GM12874 (cell line): ENCODE measurements around the gene ATP6V1B1.

Experiments
- CTCF ChIP-seq: IDR thresholded peaks from 2 replicates; pipeline ENCODE4 v1.5.1; 2011; ENCODE audit warnings: low read depth, mild to moderate bottlenecking, control low read depth, low read length, moderate library complexity; ENCODE audit not compliant: insufficient read depth

The ATP6V1B1 gene

GRCh38 chr2:71001592-71001927 is 65.9 kb downstream of the ATP6V1B1 start:
- no peak for TF ChIP-seq CTCF

DNA sequence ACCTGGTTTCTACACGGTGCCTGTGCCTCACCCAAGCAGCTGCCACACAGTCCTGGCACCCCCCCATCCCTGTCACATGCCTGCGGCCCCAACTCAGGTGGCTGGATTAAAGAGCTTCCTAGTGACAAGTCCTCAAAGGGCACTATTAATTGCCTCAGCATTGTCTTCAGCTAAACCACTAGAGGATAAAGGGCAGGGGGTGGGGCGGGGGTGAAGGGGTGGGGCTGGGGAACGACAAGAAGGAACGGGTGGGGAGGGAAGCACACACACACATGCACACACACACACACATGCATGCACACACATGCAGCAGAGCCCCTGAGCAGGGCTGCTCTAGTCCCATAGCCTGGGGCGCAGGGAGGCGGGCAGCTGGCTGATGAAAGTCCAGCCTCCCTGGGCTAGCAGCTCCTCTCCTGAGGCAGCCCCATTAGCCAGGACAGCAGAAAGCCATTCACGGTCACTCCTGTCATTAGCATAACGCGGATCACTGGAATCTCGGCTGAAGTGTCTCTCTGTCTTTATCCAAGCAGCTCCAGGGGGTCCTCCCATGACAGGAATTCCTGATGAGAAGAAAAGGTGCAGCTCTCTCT is 66.4 kb downstream of the ATP6V1B1 start:
- no peak for TF ChIP-seq CTCF

- no peak for TF ChIP-seq CTCF
Observed at GRCh38 chr2:71003396-71003795, 67.7 kb downstream of the ATP6V1B1 start.

DNA sequence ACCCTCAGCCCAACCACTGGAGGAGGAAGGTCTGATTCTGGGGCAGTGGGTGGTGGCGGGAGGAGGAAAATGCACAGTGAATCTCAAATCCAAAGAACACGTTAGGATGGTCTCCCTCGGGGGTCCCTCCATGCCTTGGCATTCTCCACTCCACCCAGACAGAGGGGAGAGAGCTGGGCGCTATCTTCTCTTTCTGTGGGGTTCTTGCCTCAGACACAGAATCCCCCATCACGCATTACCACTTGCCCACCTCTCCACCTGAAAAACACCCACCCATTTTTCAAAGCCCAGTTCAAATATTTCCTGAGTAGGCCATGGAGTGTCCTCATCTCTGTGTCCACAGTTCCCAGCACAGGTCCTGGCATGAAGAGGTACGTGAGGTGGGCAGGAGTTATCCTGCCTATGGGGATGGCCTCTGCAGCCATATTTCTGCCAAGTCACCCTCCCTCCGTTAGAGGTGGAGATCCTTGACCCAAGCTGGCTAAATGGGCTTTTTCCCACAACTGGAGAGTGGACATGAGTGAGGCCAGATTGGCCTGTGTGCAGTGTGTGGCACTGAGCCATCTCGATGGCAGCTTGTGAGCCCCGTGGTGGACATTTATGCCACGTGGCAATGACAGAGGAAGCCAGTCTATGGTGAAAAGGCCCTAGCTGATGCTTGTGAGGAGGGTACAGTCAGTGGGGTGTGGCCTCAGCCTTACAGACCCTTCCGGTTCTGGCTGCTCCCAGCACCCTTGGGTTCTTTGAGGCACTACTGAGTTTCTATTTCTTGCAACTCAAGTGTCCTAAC is 68.5 kb downstream of the ATP6V1B1 start:
- TF ChIP-seq CTCF: no peak

- TF ChIP-seq CTCF: no peak
Observed at GRCh38 chr2:71004857-71005256, 69.2 kb downstream of the ATP6V1B1 start.

DNA sequence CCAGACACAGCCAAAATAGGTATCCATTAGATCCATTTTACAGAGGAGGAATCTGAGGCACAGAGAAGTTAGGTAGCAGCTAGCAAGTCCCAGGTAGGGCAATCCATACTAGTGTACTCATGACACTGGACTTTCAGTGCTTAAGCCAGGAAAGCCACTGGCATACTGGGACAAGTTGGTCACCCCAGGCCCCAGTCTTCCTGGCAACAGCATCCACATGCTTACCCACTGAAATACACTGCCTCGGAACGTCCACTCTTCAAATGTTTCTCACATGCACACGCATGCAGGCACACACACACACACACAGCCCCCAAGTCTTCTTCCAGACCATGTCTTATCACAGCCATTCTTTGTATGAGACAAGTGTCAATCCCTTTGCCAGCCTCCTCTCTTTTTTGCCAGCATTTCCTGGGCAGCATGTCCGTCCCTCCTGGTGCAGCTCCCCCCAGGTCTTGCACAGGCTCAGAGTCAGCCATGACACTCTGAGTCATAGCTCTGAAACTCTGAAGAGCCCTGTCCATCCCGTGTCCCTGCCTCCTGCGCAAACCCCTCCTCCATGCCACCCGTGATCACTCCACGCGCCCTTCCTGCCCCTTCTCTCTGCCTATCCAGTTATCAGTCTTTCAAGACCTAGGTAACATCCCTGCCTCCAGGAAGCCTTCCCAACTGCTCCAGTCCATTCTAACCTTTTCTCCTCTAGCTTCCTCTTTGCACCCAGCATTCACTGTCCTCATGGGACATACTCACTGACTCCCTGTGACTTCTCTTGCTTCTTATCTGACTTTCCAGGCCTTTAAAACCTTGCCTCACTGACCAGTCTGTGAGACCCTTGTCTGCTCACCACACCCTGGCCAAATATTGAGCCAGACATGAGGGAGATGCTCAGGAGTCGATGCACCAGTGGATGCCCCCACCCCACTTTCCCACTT is 69.8 kb downstream of the ATP6V1B1 start:
- no peak for TF ChIP-seq CTCF

GRCh38 chr2:71006323-71006722 is 70.6 kb downstream of the ATP6V1B1 start:
- TF ChIP-seq CTCF: no peak
